Central memory CD4-positive, alpha-beta T cell (primary cell): ENCODE data around the gene PUM1.

Experiments used
- DNase-seq: peaks from one replicate; pipeline ENCODE4 v3.0.0; 2022

PUM1 gene

DNA sequence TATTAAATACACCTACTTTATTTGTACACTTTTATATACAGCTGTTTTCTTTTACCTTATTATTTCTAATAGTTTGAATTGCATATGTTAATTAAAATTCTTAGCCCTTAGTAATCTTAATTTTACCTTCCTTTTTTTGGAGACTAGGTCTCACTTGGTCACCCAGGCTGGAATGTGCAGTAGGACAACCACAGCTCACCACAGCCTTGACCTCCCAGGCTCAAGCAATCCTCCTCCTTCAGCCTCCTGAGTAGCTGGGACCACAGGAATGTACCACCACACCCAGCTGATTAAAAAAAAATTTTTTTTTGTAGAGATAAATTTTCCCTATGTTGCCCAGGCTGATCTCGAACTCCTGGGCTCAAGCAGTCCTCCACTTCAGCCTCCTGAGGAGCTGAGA, 141.9 kb downstream of the PUM1 start:
- DNase-seq: no peak

DNA sequence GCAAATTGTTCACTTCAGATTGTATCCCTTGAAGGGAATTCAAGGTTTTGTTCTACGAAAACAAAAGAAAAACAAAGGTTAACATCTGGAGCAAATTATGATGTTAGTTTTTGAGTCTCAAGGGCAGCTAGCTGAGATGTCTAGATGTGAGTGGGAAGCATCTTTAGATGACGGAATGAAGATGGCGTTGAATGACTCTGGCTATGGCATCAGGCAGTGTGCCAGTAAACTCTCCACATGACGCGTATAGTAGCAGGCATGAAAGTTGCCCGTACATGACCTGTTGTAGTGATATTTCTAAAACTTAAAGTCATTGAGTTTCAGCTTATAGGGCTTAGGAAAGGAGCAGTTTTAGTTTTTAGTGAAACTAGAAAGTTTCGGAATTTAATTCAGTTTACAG, 144.7 kb downstream of the PUM1 start:
- no peak for DNase-seq

GRCh38 chr1:30919025-30919881, 146.3 kb downstream of the PUM1 start:
- no peak for DNase-seq

DNA sequence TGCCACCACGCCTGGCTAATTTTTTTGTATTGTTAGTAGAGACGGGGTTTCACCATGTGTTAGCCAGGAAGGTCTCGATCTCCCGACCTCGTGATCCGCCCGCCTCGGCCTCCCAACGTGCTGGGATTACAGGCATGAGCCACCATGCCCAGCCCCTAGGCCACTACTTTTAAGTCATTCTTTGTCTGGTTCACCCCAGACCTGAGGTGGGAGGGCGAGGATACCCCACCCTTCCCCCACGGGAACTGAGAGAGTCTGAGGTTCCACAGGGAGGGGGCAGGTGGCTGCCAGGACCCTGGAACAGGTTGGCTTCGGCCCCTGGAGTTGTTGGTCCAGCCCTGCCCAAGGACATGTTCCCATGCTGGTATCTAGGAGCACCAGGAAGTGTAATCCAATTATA, 149.2 kb downstream of the PUM1 start:
- DNase-seq: no peak

DNA sequence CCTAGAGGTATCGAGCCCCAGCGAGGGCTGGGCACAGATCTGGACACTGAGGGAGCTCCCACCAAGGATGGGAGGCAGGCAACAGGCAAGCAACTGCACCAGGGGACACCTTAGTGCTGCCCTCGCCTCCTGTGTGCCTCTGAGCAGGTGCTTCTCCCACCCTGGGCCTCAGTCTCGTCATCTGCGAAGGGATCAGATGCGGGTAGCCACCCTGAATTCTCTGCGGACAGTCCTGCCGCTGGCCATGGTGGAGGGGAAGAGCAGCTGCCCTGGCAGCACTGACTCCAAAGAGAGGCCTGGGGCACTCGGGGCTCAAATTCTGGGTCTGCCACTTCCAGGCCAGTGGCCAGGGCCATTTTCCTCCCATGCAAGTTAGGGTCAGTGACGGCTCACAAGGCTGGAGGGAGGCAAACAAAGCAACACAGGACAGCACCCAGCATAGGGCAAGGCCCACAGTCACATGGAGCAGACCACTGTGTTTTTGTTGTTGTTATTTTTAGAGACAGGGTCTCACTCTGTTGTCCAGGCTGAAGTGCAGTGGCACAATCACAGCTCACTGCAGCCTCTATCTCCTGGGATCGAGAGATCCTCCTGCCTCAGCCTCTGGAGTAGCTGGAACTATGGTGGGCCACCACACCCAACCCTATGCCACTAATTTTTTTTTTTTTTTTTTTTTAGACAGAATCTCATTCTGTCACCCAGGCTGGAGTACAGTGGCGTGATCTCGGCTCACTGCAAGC, 149.9 kb downstream of the PUM1 start:
- no peak for DNase-seq

DNA sequence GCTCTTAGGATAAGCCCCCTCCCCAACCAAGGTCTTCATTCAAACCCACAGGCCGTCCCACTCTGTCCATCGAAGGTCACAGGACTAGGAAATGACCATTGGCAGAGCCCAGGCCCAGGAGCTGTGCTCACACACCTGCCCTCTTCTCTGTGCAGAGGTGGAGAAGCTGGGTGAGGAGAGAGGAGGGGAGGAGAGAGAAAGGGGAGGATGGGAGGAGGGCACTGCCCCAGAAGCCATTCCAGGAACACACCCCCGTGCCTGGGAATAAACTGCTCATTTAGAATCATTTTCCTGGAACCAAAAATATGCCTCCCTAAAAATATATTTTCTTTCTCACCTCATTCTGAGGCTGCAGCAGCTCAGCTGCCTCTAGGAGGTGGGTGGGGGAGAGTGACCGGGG, 150.6 kb downstream of the PUM1 start:
- no peak for DNase-seq

DNA sequence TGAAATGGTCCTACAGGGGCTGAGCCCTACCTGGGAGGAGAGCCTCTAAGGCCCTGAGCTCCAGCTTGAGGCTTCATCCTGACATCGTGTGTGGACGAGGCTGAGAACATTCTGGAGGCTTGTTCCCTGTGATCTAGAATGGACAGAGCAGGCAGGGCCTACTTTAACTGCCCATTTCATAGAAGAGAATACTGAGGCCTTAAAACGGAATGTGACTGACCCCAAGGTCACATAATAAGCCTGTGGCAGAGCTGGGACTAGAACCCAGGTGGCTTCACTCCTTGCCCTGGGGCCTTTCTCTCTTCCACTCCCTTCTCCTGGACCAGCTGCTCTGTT, 151.0 kb downstream of the PUM1 start:
- DNase-seq: no peak

GRCh38 chr1:30912913-30913652, 152.4 kb downstream of the PUM1 start:
- no peak for DNase-seq

- DNase-seq: no peak
These were observed 153.3 kb downstream of the PUM1 start for GRCh38 chr1:30912224-30912623.

DNA sequence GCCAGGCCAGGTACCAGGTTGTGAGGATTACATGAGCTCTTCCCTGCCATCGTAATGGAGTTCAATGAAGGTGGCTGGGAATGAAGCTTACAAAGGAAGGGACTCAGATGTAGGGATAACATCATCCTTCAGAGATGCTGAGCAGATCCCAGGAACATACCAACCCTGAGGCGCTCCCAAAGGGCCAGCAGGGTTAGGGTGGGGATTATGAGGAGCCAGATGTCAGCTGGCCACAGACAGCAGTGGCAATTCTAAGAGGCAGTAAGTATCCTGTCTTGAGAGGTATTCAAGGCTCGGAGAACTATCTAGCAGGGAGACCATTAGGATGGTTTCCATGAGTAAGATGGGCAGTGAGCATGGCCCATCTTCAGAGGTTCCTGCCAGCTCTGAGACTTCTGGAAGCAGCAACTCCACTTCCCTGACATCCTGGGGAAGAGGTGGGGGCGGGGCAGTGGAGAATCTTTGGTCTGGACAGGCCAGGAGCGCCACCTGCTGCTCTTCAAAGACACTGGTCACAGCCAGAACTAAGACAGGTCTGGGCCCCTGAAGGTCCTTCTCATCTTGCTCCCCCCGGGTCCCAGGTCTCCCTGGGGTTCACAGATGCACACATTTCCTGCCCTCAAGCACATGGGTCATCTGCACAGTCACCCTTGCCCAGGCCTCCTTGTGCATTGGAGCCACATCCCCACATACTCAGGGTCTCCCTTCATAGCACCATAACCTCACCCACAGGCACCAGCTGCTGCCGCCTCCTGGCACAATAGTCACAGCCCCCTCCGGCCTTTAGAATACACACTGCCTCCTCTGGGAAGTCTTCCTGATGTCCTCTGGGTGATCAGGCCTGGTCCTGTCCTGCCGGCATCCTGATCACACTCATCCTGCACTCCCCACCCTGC, 154.2 kb downstream of the PUM1 start:
- DNase-seq: no peak

GRCh38 chr1:30909365-30910068, 156.0 kb downstream of the PUM1 start:
- no peak for DNase-seq

DNA sequence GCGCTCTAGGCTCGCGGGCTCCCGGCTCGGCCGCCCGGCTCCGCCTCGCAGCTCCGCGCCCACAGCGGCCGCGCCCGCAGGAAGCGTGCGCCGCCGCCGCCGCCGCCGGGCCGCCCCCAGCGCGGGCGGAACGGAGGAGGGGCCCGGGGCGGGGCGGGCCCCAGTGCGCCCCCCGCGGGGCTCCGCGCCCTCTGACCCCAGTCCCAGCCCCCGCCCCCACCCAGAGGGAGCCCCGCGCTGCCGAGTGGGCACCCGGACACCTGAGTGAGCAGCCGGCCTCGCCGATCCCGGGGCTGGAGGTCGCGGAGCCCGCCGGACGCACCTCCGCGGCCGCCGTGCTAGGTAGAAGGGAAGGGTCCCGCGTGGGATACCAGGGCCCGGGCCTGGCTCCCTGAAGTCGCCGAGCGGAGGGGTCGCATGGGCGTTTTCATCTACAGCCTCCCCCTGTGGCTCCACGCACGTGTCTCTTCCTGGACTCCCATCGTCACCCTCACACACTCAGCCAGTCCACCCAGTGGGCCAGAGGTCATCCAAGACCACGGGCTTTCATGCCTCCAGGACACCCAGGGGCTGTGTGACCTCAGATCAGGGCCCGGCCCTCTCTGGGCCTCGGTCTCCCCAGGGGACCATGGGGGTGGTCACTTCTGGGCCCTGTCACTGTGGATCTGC, 156.7 kb downstream of the PUM1 start, which contains the start of gene SDC3:
SDC3 (minus strand) TSS at position 63 of the 669 bp plus-strand sequence. CDS start 172 bp downstream, outside the sequence.
- DNase-seq: no peak

- no peak for DNase-seq
These were observed 157.2 kb downstream of the PUM1 start for GRCh38 chr1:30908316-30908695.

GRCh38 chr1:30907481-30908315, 157.8 kb downstream of the PUM1 start:
- no peak for DNase-seq

- no peak for DNase-seq
These were observed 158.7 kb downstream of the PUM1 start for GRCh38 chr1:30906631-30907441.

- no peak for DNase-seq
These were observed 159.4 kb downstream of the PUM1 start for GRCh38 chr1:30905916-30906620.

DNA sequence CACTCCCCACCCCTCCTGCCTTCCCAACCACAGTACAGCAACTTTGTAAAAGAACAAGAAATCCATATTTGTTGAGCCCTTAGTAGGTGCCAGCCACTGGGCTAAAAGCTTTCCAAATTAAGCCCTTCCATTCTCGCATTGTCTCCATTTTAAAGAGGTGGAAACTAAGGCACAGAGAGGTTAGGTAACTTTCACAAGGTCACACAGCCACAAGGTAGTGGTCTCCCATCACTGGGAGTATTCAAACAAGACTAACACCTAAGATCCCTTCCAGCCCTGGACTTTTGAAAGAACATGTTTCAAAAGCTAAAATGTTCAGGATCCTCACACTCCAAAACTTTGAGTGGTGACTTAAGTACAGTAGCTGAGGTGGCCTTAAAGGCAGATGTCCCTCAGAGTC, 160.1 kb downstream of the PUM1 start:
- no peak for DNase-seq

DNA sequence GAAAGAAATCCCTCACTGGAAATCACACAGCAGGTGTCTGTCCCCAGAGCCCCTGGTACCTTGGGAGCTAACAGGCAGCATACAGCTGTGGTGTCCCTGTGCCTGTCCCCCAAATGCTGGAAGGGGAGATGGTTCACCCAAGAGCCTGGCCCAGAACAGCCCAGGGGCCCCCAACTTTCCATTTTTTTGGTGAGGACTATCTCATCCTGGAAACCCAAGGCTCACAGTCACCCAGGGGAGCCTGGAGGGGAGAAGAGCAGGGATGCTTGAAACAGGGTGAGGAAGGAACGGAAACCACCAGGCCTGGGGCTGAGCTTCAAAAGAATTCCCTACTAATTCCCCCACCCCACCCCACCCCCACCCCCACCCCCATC, 160.6 kb downstream of the PUM1 start:
- no peak for DNase-seq
